GM19452 (cell line): ENCODE measurements around the gene VGLL1.

Experiments
- ATAC-seq: cut with Tn5 transposase; IDR thresholded peaks from one replicate; pipeline ENCODE4 v1.9.1; 2021; ENCODE audit not compliant: unreplicated experiment

VGLL1 gene

GRCh38 chrX:136549226-136549625 is 17.2 kb downstream of the VGLL1 start:
- ATAC-seq, result no peak

GRCh38 chrX:136551410-136551809 is 19.4 kb downstream of the VGLL1 start:
- ATAC-seq, result no peak

- ATAC-seq, result no peak
Observed at GRCh38 chrX:136555694-136556093, 23.7 kb downstream of the VGLL1 start.

GRCh38 chrX:136572030-136572429 is 40.0 kb downstream of the VGLL1 start:
- no peak for ATAC-seq

GRCh38 chrX:136574548-136574947 is 42.5 kb downstream of the VGLL1 start:
- ATAC-seq, result no peak

- ATAC-seq, result peak; percentile 98
Observed at GRCh38 chrX:136577552-136577951, 45.5 kb downstream of the VGLL1 start.

GRCh38 chrX:136580316-136580715 is 48.3 kb downstream of the VGLL1 start:
- ATAC-seq, result no peak

GRCh38 chrX:136582624-136583023 is 50.6 kb downstream of the VGLL1 start:
- ATAC-seq, result no peak

GRCh38 chrX:136584545-136584944 is 52.5 kb downstream of the VGLL1 start:
- peak; percentile 44 for ATAC-seq

GRCh38 chrX:136585262-136585661 is 53.2 kb downstream of the VGLL1 start:
- no peak for ATAC-seq

GRCh38 chrX:136585960-136586359 is 53.9 kb downstream of the VGLL1 start:
- ATAC-seq, result no peak

- no peak for ATAC-seq
Observed at GRCh38 chrX:136586386-136586785, 54.4 kb downstream of the VGLL1 start.

GRCh38 chrX:136587532-136587931 is 55.5 kb downstream of the VGLL1 start:
- ATAC-seq, result no peak

GRCh38 chrX:136588036-136588435 is 56.0 kb downstream of the VGLL1 start:
- no peak for ATAC-seq

- ATAC-seq, result no peak
Observed at GRCh38 chrX:136589966-136590365, 58.0 kb downstream of the VGLL1 start.

- ATAC-seq, result no peak
Observed at GRCh38 chrX:136597356-136597755, 65.3 kb downstream of the VGLL1 start.

GRCh38 chrX:136597954-136598353 is 65.9 kb downstream of the VGLL1 start:
- no peak for ATAC-seq

- no peak for ATAC-seq
Observed at GRCh38 chrX:136598631-136599030, 66.6 kb downstream of the VGLL1 start.

- ATAC-seq, result no peak
Observed at GRCh38 chrX:136600059-136600458, 68.0 kb downstream of the VGLL1 start.
